OCI-LY7 (cell line): ENCODE data around the gene CDSN. TPM values are rescaled to one million over a fixed set of nuclear protein-coding genes. Genes with fewer than 3 reads are reported as not detected.

Experiments
- BruUV-seq: library from RNA; stranded (reverse); fragments of 400-500 nt; replicated peaks from 2 replicates; lab custom pipeline; 2021; lab: Mats Ljungman, UMichigan
- CTCF ChIA-PET: fragments of 300-600 bp; sonication (Branson Sonifier 250); formaldehyde crosslinking; loops from one replicate; lab custom pipeline; 2022; ENCODE audit warnings: antibody characterized with exemption; ENCODE audit not compliant: unreplicated experiment; lab: Charles Lee
- POLR2A ChIA-PET: fragments of 300-600 bp; sonication (Branson Sonifier 250); formaldehyde crosslinking; loops from one replicate; lab custom pipeline; 2022; ENCODE audit warnings: antibody characterized with exemption; lab: Charles Lee
- DNase-seq: peaks from one replicate; pipeline ENCODE4 v3.0.0-alpha.2; 2015; ENCODE audit warnings: low spot score
- H2AFZ ChIP-seq: fragments of 200-600 bp; sonication (generic), shearing (Covaris generic); 2 replicates; pipeline ENCODE4 v1.6.1; 2014; ENCODE audit warnings: mild to moderate bottlenecking, antibody characterized with exemption, low read length, moderate library complexity
- H3K27ac ChIP-seq: fragments of 200-600 bp; sonication (generic); 2 replicates; pipeline ENCODE4 v1.5.1; 2014; ENCODE audit warnings: mixed run types, low read depth, mild to moderate bottlenecking, moderate library complexity, low read length, inconsistent platforms; ENCODE audit not compliant: poor library complexity, severe bottlenecking
- H3K36me3 ChIP-seq: fragments of 200-600 bp; sonication (generic); 2 replicates; pipeline ENCODE4 v1.6.1; 2014; ENCODE audit warnings: mild to moderate bottlenecking, antibody characterized with exemption, low read length, moderate library complexity, mixed read lengths; ENCODE audit not compliant: insufficient read depth
- H3K4me1 ChIP-seq: fragments of 200-600 bp; sonication (generic); 2 replicates; pipeline ENCODE4 v1.5.1; 2014; ENCODE audit warnings: mild to moderate bottlenecking, low read length; ENCODE audit not compliant: insufficient read depth, poor library complexity, severe bottlenecking
- H3K4me2 ChIP-seq: fragments of 200-600 bp; sonication (generic); 2 replicates; pipeline ENCODE4 v1.6.1; 2014; ENCODE audit warnings: mild to moderate bottlenecking, low read length
- H3K4me3 ChIP-seq: fragments of 200-600 bp; sonication (generic); 2 replicates; pipeline ENCODE4 v1.5.1; 2014; ENCODE audit warnings: mild to moderate bottlenecking, low read depth, low read length; ENCODE audit not compliant: poor library complexity, severe bottlenecking
- H3K79me2 ChIP-seq: fragments of 200-600 bp; sonication (generic); 2 replicates; pipeline ENCODE4 v1.6.1; 2016; ENCODE audit warnings: low read depth, mild to moderate bottlenecking, low read length, moderate library complexity, mixed read lengths; ENCODE audit not compliant: insufficient read depth
- H3K9me2 ChIP-seq: fragments of 200-600 bp; sonication (generic); 2 replicates; pipeline ENCODE4 v1.6.1; 2016; ENCODE audit warnings: mild to moderate bottlenecking, low read length, mixed read lengths; ENCODE audit not compliant: insufficient read depth
- H3K9me3 ChIP-seq: fragments of 200-600 bp; sonication (generic); 2 replicates; pipeline ENCODE4 v1.6.1; 2014; ENCODE audit warnings: mild to moderate bottlenecking, mixed run types, low read length, mixed read lengths
- H4K20me1 ChIP-seq: fragments of 200-600 bp; sonication (generic); 2 replicates; pipeline ENCODE4 v1.6.1; 2014; ENCODE audit warnings: mild to moderate bottlenecking, antibody characterized with exemption, low read length, moderate library complexity, mixed read lengths; ENCODE audit not compliant: insufficient read depth
- EZH2phosphoT487 ChIP-seq: fragments of 200-600 bp; sonication (generic); IDR thresholded peaks from 2 replicates; pipeline ENCODE4 v1.6.1; 2018; ENCODE audit warnings: low read depth, borderline replicate concordance, mild to moderate bottlenecking, mixed run types, antibody characterized with exemption, low read length, moderate library complexity, mixed read lengths
- intact Hi-C: fragments of 100-400 bp; cut with micrococcal nuclease; formaldehyde crosslinking; loops from one replicate; pipeline ENCODE4 v1.10.0; 2022; ENCODE audit not compliant: unreplicated experiment
- total RNA-seq, 2 experiments: library from RNA; depleted of rRNA in 1 of 2; stranded (reverse); fragments of >200 nt in 1 of 2; shearing (Covaris generic) in 1 of 2; gene quantifications; 2 replicates each; pipeline ENCODE4 v1.2.3, GENCODE V29; 2014 to 2022
- TF ChIP-seq, protein P1 (sequence below): fragments of 200-600 bp; sonication (generic); conservative IDR thresholded peaks from 2 replicates; pipeline ENCODE4 v1.5.1; 2014; ENCODE audit warnings: mild to moderate bottlenecking, antibody characterized with exemption, low read length, moderate library complexity, mixed read lengths

The CDSN gene
- total RNA-seq, 2 experiments from 2014 or later, result not detected

GRCh38 chr6:31103136-31103535 is 17.1 kb downstream of the CDSN start:
- no peaks in the 10 kb centered on the region for H3K36me3 ChIP-seq
- BruUV-seq, result no TSS peak
- DNase-seq, result no peak
- H3K4me3 ChIP-seq, result no peak overlapping the region
- H3K4me2 ChIP-seq, result no peak overlapping the region
- intact Hi-C loops, result no loop called here
- H2AFZ ChIP-seq, result no peak overlapping the region
- CTCF ChIA-PET, result no interaction called here
- H3K4me1 ChIP-seq, result no peaks in the 10 kb centered on the region
- POLR2A ChIA-PET, result no interaction called here
- H3K9me3 ChIP-seq, result no peaks in the 10 kb centered on the region
- H3K79me2 ChIP-seq, result no peaks in the 10 kb centered on the region
- no peak overlapping the region for H3K27ac ChIP-seq
- H4K20me1 ChIP-seq, result no peaks in the 10 kb centered on the region
- H3K9me2 ChIP-seq, result no peaks in the 10 kb centered on the region
- TF ChIP-seq, protein P1, sequence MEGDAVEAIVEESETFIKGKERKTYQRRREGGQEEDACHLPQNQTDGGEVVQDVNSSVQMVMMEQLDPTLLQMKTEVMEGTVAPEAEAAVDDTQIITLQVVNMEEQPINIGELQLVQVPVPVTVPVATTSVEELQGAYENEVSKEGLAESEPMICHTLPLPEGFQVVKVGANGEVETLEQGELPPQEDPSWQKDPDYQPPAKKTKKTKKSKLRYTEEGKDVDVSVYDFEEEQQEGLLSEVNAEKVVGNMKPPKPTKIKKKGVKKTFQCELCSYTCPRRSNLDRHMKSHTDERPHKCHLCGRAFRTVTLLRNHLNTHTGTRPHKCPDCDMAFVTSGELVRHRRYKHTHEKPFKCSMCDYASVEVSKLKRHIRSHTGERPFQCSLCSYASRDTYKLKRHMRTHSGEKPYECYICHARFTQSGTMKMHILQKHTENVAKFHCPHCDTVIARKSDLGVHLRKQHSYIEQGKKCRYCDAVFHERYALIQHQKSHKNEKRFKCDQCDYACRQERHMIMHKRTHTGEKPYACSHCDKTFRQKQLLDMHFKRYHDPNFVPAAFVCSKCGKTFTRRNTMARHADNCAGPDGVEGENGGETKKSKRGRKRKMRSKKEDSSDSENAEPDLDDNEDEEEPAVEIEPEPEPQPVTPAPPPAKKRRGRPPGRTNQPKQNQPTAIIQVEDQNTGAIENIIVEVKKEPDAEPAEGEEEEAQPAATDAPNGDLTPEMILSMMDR, result no peak
- no peak for TF ChIP-seq EZH2phosphoT487

GRCh38 chr6:31098449-31098938 is 21.8 kb downstream of the CDSN start:
- CTCF ChIA-PET, result no interaction called here
- no peak overlapping the region for H2AFZ ChIP-seq

GRCh38 chr6:31096656-31097055 is 23.6 kb downstream of the CDSN start:
- POLR2A ChIA-PET, result interaction anchor here (1.0 kb wide), 1 partner anchor 105 kb away, joined by 6 read pairs; no protein-coding TSS in a partner anchor
- BruUV-seq, result no TSS peak
- TF ChIP-seq, protein P1, result no peak
- CTCF ChIA-PET, result no interaction called here
- no peak overlapping the region for H2AFZ ChIP-seq
- intact Hi-C loops, result no loop called here
- H3K36me3 ChIP-seq, result no peaks in the 10 kb centered on the region
- no peaks in the 10 kb centered on the region for H3K9me3 ChIP-seq
- no peaks in the 10 kb centered on the region for H3K9me2 ChIP-seq
- H3K4me3 ChIP-seq, result no peak overlapping the region
- no peak overlapping the region for H3K4me2 ChIP-seq
- DNase-seq, result no peak
- H3K27ac ChIP-seq, result no peak overlapping the region
- H3K4me1 ChIP-seq, result peaks cover 12% of the 10 kb centered on the region
- H4K20me1 ChIP-seq, result no peaks in the 10 kb centered on the region
- H3K79me2 ChIP-seq, result no peaks in the 10 kb centered on the region

More at GRCh38 chr6:31098449-31098938, 21.8 kb downstream of the CDSN start:
- Histone ChIP-seq H3K27ac (no peak overlapping the region), H3K36me3 (no peaks in the 10 kb centered on the region), H3K4me2 (no peak overlapping the region), H3K79me2 (no peaks in the 10 kb centered on the region), H4K20me1 (no peaks in the 10 kb centered on the region), H3K4me1 (peaks cover 12% of the 10 kb centered on the region), H3K4me3 (no peak overlapping the region), H3K9me3 (no peaks in the 10 kb centered on the region), H3K9me2 (no peaks in the 10 kb centered on the region)
- POLR2A ChIA-PET, result no interaction called here
- intact Hi-C loops, result no loop called here
- DNase-seq, result no peak
- no TSS peak for BruUV-seq
- no peak for TF ChIP-seq EZH2phosphoT487
- TF ChIP-seq, protein P1, result no peak
